HG02610 (cell line): ENCODE data around the gene THBS1.
A peak's percentile ranks its signal among the peaks of the same experiment; 100 is the strongest.

Experiments
- ATAC-seq: cut with Tn5 transposase; IDR thresholded peaks from one replicate; pipeline ENCODE4 v1.9.1; 2021; ENCODE audit warnings: mild to moderate bottlenecking, moderate library complexity; ENCODE audit not compliant: unreplicated experiment

THBS1 gene

DNA sequence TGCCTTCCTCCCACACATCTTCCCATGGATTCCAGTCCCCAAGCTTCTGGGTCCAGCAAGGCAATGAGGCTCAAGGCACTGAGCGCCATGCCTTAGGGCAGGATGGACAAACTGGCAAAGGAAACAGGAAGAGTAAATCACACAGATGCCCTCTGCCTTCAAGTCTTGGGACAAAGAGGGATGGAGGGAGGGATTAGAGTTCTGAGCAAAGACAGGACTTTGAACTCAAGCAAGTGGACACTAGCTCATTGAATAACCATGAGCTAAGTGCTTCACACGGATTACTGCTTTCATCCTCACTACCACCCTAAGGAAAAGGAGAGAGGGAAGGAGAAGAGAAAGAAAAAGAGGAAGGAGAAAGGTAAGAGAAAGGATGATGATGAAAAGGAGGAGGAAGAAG lies 7.6 kb upstream of the THBS1 start:
- no peak for ATAC-seq

DNA sequence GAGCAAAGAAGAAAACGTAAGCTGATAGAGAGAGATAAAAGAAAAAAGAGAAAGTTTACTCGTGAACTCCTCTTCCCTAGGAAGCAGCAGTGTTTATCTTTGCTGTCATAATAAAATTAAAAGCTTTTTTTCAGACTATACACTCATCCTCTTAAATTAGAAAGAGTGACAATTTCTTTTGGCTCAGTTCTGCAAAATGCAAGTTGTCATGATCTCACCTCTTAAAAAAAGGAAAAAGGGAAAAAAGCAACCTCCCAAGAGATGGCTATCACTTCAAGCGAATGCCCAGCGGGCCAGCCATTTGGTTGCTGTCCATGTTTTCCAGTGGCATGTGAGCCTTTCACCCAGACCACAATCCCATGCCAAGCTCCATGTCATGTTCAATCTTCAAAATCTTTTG lies 7.0 kb upstream of the THBS1 start:
- ATAC-seq, result no peak

DNA sequence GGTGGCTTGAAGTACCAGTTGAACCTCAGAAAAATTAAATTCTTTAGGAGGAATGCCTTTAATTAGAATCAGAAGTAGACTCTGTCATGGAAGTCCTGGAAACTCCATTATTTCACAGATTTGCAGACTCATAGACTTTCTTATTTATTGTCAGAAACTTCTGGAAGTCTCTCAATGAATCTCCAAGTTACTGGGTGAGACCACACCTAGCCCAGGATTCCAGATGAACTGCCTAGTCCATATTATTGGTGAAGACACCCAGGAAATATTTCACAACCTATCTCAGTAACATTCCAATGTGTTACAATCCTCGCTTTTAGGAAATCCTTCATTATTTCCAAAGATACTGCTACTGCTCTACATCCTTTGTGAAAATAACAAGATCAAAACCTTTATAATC lies 6.5 kb upstream of the THBS1 start:
- no peak for ATAC-seq

DNA sequence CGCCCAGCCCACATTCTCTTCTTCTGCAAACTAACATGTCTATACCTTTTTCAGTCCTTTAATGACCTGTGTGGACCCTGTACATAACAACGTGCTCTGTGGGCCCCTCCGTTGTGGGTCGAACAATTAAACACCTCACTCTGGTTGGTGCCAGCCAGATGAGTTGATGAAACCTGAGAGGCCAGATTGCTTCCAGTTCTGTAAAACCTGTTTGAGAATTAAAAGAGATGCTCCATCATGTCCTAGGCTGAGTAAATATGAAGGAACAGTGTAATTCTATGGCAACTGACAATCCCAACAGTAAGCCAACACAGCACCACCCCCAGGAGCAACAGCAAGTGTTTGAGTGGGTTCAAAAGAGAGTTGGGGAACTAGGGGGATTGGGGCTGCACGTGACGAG lies 5.7 kb upstream of the THBS1 start:
- no peak for ATAC-seq

DNA sequence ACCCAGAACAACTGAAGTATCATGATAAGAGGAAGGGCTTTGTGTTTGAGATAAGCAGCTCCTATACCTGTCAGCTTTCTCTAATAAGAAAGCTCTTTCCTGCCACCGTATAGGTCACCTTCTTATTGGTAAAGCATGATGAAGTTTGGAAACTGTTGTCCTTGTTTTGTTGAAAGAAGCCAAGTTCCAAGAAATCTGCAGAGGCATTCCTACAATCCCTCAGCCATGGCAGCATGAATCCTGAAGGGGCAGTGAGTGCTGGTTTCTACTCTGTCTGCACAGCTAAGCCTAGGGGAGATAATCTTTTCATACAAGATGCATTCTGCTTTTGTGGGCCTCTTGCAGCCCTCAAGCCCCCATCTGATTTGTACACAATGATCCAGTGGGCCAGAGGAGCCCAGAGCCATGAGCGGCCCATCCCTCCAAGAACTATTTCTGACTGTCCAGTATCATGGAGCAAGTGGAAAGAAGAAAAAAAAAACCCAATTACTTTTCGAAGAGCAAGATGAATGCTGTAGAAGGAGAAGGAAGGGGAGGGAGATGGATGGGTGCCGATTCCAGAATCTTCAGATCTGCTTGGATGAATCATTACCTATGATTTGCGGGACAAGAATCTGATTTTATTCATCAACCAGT lies 1.9 kb upstream of the THBS1 start:
- ATAC-seq, result no peak

DNA sequence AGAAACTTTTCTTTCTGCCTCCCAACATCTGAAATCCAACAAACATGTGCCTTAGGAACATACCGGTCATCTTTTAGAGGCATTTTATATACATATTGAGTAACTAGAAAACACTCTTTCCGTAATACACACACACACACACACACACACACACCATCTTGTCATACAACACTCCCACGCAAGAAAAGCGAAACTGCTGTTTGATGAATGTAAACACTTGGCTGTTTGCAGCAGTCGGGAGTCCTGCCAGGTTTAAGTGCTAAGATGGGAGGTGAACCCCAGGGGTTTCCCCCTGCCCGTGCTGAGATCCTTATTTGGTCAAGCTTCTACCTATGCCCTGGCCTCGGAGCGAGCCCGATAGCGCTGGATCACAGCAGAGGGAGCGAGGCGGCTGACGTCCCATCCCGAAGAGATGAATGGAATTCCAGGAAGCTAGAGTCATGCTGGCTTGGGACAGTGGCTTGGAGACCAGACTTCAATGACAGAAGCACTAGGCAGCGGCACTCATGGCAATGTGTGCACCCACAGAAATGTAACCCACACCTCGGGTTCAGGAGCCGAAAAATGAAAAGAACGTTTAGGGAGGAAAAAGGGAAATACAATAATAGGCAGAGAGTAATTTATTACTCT lies 1.3 kb upstream of the THBS1 start:
- ATAC-seq, result no peak

DNA sequence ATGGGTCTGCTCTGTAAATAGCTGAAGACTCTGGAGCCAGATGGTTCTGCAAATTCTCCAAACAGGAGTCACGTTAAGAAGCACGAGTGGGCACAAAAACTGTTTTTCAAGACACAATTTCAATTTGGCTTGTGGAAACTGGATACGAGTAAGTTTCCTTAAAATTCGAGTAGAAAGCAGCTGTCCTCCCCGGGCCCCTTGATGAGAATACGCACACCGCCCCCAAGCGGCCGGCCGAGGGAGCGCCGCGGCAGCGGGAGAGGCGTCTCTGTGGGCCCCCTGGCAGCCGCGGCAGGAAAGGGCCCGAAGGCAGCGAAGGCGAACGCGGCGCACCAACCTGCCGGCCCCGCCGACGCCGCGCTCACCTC lies 778 bp upstream of the THBS1 start:
- peak; percentile 79 for ATAC-seq

DNA sequence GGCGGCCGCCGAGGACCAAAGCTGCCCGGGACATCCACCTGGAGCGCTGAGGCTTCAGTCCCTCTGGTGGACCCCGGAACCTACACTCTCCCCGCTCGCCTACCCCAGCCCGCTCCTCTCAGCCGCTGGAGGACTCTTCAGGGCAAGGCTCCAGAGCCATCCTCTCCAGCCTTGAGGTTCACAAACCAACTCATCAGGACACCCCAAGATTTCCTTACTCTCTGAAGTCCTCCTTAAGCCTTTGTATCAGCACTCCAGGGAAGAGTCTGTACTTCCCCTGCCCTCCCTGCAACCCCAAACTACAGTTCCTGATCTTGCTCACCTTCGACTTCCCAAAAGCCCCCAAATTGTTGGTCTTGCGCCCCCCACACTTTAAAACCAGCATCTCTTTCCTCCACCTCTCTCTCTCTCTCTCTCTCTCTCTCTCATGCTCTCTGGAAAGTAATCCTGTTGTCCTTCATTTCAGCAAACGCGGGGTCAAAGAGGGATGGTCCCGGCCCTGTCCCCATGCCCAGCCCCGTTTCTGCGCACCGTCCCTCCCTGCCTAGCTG lies 438 bp downstream of the THBS1 start:
- ATAC-seq, result no peak

DNA sequence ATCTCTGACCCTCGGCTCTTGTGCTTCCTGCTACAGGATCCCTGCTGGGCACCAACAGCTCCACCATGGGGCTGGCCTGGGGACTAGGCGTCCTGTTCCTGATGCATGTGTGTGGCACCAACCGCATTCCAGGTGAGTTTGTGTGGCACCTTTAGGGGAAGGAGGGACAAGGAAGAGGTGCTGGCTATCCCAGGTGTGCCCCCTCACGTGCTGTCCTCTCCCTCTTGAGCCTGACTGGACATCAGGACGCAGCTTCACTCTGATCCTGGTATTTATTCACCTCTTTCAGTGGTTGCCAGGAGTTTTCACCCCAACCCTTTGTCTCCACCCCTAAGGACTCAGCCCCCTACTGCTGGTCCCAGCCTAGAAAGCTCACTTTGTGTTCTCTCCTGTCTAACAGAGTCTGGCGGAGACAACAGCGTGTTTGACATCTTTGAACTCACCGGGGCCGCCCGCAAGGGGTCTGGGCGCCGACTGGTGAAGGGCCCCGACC lies 960 bp downstream of the THBS1 start:
- ATAC-seq, result no peak

DNA sequence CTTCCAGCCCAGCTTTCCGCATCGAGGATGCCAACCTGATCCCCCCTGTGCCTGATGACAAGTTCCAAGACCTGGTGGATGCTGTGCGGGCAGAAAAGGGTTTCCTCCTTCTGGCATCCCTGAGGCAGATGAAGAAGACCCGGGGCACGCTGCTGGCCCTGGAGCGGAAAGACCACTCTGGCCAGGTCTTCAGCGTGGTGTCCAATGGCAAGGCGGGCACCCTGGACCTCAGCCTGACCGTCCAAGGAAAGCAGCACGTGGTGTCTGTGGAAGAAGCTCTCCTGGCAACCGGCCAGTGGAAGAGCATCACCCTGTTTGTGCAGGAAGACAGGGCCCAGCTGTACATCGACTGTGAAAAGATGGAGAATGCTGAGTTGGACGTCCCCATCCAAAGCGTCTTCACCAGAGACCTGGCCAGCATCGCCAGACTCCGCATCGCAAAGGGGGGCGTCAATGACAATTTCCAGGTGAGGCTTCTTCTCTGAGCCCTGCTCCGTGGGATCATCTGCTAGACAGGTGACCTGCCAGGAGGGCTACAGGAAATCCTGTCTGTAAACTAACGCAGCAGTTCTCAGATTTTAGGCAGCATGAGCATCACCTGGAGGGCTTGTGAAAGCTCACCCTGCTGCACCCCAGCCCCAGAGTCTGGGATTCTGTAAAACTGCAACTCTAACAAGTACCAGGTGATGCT lies 1.6 kb downstream of the THBS1 start:
- ATAC-seq, result no peak

DNA sequence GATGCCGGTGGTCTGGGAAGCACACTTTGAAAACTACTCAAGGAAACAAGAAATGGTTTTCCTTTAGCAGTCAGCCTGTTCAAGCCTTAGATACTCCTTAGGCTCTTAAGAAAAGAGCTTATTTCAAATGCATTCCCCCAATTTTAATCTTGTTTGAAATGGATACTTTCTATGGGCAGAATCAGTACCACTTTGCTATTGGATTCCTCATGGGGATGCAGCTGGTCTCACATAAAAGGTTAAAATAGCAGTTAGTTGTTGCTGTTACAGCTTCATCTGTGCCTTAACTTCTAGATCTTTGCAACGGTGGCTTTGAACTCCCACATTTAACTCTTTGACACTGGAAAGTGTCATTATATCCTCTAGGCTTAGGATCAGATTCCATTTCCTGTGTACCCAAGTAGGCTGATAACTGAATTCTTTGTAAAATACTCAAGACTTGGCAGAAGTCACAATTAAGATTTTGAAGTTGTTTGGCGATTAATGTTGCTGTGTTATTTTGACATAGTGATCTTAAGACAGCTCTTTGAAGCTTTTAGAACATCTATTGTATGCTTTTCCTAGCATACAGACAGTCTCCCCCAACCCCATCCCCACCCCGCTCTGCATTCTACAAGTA lies 2.2 kb downstream of the THBS1 start:
- ATAC-seq, result no peak

DNA sequence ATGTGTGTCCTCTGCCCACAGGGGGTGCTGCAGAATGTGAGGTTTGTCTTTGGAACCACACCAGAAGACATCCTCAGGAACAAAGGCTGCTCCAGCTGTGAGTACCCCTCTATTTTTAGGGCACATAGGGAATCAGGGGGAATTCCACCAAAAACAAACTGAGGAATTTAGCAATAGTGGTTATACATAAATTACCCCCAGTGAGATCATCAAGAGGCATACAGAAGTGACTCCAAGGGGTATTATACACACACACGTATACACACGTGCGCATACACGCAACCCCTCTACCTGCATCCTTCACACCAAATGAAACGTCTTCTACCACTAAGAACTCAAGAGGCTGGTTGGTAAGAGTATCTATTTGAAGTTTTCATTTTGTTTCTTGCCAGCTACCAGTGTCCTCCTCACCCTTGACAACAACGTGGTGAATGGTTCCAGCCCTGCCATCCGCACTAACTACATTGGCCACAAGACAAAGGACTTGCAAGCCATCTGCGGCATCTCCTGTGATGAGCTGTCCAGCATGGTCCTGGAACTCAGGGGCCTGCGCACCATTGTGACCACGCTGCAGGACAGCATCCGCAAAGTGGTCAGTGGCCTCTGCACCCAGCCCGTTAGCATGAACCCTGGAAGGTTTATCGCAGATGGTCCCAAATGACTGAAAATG lies 2.9 kb downstream of the THBS1 start:
- no peak for ATAC-seq

DNA sequence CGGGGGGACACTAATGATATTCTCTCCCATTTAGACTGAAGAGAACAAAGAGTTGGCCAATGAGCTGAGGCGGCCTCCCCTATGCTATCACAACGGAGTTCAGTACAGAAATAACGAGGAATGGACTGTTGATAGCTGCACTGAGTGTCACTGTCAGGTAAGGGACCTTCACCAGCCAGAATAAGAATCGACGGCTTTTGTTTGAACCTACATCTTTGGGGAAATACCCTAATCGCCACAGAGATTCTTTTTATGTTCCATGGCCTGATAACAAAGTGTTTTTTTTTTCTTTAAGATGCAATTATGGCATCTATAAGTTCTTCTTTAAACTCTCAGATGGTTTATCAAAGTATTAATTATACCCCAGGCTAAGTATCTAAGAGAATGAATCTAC lies 3.4 kb downstream of the THBS1 start:
- no peak for ATAC-seq

DNA sequence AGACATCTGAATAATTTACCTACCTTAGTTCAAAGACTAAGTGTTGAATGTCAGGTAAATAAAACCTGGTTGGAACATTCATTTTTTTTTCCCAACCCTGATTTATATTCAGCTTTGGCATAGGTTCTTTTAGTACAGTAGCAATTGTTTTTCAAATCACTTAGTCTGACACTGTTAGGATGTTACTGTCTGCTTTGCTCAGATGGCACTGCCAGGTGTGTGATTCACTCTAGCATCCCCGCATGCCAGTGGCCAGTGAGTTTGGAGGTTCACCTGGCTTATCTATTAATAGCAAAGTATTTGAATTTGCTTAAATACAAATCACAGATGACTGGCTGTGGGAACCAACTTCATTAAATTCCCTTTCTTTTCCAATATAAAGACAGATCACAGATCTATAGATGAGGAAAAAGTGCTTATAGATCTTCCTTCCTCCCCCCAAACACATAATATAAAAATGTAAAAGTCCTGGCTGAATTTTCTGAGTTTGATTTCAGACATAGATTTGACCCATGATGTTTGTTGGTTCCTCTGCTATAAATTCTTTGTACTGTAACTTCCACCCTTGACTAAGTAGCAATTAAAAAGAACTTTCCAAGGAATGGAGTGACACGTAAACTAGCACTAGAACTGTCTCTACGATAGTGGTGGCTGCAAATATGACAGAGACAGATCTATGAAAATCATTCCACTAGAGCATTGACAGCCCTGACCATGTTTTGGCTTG lies 3.9 kb downstream of the THBS1 start:
- ATAC-seq, result no peak

DNA sequence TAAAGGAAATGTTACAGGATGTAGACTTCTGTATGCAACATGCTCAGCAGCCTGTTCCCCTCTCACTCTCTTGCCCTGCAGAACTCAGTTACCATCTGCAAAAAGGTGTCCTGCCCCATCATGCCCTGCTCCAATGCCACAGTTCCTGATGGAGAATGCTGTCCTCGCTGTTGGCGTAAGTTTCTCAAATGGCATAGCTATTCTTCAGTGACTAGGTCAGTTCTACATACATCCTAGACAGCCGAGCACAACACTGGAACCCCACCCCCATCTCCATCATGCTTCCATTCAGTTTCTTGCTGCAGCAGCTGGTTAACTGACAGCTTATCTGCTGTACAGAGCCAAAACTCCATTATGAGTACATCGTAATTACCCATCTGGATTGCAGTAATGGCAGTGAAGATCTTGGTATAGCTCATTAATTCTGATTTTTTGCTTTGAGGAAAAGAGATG lies 4.5 kb downstream of the THBS1 start:
- ATAC-seq, result no peak

DNA sequence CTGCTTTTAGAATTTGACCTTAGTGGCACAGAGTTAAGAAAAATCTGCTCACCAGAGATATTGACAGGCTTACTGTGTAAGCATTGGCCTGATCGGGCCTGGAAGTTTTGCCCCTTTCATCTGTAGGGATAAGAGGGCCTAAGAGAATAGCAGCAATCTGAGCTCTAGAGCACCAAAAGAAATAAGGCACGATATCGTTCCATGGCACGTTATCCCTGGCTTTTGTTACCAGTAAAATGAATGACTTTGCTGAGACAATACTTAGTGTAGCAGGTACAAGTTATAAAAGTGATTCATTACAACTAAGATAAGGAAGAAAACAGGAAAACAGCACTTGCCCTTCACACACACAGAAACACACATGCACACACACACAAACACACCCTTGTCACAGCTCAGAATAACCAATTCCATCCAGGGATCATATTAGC lies 5.0 kb downstream of the THBS1 start:
- ATAC-seq, result no peak

DNA sequence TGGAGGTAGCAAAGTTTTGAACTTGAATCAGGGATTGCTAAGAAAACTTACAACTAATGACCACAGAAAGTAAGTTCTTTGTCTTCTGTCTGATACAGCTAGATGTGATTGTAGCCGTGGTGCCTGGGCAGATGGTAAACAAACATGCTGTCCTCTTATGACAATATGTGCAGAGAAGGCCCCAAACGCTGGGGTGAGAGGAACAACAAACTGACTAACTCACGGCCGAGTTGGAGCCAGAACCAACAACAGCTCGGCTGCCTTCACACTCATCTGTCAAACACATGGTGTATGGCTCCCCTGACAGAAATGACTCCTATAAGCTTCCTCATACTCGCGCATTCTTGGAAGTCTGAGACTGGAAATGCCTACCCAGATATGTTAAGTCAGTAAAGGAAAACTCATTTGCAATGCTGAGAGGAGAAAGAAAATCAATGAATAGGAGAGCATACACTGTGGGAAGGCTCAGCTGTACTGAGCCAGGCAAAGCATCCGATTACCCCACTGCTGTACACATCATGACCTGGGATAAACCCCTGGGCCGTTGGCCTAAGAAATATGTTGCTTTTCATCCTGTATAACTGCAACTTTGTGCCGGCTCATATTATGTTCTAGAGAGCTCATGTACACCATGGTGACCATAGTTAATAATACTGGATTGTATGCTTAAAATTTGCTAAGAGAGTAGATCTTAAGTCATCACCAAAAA lies 5.7 kb downstream of the THBS1 start:
- no peak for ATAC-seq

DNA sequence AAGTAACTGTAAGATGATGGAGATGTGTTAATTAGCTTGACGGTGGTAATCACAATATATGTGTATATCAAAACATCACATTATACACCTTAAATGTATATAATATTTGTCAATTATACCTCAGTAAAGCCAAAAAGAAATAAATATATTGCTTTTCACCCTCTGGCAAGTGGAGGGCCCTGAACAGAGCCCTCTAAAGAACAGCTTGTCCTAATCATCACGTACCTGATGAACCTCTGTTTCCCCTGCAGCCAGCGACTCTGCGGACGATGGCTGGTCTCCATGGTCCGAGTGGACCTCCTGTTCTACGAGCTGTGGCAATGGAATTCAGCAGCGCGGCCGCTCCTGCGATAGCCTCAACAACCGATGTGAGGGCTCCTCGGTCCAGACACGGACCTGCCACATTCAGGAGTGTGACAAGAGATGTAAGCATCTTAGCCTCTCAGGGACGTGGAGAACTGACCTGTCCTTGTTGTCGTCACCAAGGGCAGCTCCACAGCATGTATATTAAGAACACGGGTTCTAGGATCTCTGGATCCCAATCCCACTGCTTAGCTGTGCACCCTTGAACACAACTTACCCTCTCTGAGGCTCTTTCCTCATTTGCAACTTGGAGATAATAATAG lies 6.3 kb downstream of the THBS1 start:
- ATAC-seq, result no peak
